ENCODE measurements around the gene UNC93A. TPM values are rescaled to one million over a fixed set of nuclear protein-coding genes. Genes with fewer than 3 reads are reported as not detected.
"Not testable (repeated sequence)": the region's sequence is repeated elsewhere in the genome, so short reads cannot be mapped to it uniquely, and the experiment has no call there.

UNC93A gene
- total RNA-seq, 4 donors from 2014 or later = not detected

DNA sequence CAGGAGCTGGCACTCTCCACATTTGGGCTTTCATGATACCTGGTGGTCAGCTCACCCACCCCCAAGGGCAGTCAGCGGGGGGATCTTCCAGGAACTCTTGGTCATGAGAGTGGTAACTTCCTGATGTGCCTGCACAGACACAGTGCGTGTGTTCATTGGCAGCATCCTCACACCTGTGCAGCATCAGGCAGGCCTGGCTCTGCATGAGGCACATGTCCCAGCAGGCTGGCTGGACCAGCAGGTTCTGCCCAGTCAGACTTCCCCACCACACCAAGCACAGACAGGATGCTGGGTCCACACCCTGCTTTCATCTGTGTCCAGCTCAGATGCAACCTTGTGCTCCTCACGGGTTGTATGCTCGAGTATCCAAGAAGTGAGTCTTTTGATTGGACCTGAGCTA, 15.7 kb upstream of the UNC93A start:
- Histone ChIP-seq H3K36me3 (no peaks in the 10 kb centered on the region), H3K4me1 (no peaks in the 10 kb centered on the region), H3K27ac (no peak overlapping the region), H3K9me3 (no peaks in the 10 kb centered on the region), H3K27me3 (no peaks in the 10 kb centered on the region), H3K4me3 (replicated peaks in 1 of 3) (no peak overlapping the region)
- intact Hi-C loops (cut with DNase I) = no loop called here
- TF ChIP-seq, protein P1, sequence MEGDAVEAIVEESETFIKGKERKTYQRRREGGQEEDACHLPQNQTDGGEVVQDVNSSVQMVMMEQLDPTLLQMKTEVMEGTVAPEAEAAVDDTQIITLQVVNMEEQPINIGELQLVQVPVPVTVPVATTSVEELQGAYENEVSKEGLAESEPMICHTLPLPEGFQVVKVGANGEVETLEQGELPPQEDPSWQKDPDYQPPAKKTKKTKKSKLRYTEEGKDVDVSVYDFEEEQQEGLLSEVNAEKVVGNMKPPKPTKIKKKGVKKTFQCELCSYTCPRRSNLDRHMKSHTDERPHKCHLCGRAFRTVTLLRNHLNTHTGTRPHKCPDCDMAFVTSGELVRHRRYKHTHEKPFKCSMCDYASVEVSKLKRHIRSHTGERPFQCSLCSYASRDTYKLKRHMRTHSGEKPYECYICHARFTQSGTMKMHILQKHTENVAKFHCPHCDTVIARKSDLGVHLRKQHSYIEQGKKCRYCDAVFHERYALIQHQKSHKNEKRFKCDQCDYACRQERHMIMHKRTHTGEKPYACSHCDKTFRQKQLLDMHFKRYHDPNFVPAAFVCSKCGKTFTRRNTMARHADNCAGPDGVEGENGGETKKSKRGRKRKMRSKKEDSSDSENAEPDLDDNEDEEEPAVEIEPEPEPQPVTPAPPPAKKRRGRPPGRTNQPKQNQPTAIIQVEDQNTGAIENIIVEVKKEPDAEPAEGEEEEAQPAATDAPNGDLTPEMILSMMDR (IDR thresholded peaks at IDR 0.05) = no peak
- no peak for TF ChIP-seq POLR2A (IDR thresholded peaks at IDR 0.05)
- 83 to 86% methylated on average over 4 of the region's 4 CpGs for WGBS, 2 donors
- no peak for DNase-seq

DNA sequence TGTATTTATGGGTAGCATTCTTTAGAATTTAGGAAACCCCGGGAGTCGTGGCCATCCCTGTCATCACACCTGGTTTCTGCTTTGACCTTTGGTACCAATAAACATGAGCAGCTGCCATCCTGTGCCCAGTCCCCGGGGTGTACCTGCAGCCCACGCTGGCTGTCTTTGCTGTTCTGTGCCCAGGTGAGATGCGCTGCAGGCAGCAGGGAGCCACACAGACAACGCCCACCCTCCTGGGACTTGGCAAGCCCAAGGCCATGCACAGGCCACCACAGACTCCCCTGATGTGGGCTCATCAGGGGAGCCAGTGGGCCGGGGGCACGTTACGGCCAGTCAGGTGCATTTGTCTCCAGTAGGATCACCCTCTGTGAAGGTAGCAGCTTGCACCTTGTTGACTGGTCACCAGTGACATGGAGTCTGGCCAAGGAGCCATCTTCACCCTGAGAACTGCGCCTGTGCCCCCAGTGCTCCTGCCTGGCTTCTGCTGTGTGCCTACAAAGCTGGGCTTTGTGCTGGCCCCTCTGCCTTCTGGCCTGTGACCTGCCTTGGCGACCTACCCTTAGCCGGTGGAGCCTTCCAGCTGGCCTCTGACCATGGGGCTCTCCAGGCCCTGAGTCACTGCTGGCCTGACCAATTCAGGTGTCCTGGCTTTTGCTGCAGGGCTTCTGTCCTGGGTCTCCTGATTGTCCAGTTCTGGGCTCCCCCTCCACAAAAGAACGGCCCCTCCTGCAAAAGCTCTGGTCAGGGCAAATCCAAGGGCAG, 14.2 kb upstream of the UNC93A start:
- no peaks in the 10 kb centered on the region for H3K27me3 ChIP-seq
- H3K4me1 ChIP-seq = no peaks in the 10 kb centered on the region
- H3K27ac ChIP-seq = no peak overlapping the region
- H3K9me3 ChIP-seq = no peaks in the 10 kb centered on the region
- no peak overlapping the region for H3K4me3 ChIP-seq (replicated peaks in 1 of 3)
- H3K36me3 ChIP-seq = no peaks in the 10 kb centered on the region
- intact Hi-C loops (cut with DNase I) = no loop called here
- DNase-seq = no peak
- no peak for TF ChIP-seq POLR2A (IDR thresholded peaks at IDR 0.05)
- TF ChIP-seq, protein P1 (IDR thresholded peaks at IDR 0.05) = no peak
- 74 to 86% methylated on average over 10 to 13 of the region's 13 CpGs for WGBS, 2 donors

DNA sequence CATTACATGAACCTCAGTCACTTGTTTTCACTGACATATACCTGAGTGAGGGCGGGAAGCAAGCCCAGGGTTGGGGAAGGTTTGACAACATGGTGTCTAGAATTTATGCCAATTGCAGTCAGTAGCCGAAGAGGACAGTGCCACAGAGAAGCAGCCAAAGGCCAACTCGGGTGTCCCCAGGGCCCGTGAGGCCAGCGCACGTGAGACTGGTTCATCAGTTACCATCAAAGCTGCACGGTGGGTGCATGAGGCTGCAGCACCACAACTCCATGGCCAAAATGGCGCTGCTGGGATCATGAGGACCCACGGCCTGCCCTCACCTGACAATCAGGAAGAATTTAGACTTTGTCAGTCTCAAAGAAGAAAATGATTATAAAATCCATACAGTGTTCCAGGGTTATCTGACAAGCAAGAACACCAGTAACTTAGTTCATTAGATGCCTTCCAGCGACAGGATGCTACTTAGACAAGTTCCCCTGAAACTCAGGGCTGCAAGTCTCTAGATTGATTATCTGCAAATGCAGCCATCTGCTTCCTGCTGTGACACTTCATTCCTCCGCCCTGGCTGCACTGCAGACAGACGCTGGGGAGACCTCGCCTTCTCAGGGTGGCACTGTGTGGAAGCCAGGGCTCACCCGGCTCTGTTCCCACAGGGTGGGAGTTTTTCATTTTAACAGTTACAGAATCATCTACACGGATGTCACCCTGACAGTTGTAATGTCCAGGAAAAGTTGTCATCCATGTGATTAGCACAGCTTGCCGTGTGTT, 12.8 kb upstream of the UNC93A start:
- H3K4me1 ChIP-seq; intact Hi-C loops (cut with DNase I); H3K4me3 ChIP-seq (replicated peaks in 1 of 3); H3K27me3 ChIP-seq; H3K27ac ChIP-seq; H3K36me3 ChIP-seq; DNase-seq; H3K9me3 ChIP-seq: not testable (repeated sequence)
- WGBS, 2 donors = 74 to 80% methylated on average over 11 to 13 of the region's 16 CpGs

DNA sequence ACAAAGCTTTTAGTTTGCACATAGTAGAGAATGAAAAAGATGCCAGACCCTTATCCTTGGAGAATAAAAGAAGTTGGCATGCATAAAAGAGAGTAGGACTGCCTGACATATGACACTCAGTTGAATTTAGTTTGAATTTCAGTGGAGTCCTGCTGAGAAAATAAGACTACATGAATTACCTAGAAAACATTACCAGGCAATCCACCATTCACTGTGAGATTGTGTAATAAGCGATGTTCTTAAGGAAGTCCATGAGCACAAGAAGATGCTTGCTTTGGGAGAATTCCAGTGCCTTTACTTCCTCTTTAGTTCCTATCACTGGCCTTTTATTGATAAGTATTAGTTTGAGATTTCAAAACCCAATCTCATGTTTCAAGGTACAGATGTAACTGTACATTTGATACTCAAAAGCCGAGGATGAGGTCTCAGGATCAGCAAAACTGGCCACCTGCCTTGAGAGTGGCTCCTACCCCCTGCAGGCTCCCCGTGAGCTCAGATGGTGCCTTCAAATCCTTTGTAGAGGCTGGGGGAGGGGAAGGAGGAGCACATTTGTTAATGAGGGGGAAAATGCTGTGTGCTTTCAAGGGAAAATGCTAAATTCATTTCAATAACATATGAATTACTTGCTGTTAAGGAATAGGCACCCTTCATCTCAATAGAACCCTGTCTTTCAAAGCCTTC, 11.2 kb upstream of the UNC93A start:
- Histone ChIP-seq H3K4me1 (no peaks in the 10 kb centered on the region), H3K36me3 (no peaks in the 10 kb centered on the region), H3K27ac (no peak overlapping the region), H3K27me3 (no peaks in the 10 kb centered on the region), H3K4me3 (replicated peaks in 1 of 3) (no peak overlapping the region), H3K9me3 (no peaks in the 10 kb centered on the region)
- no peak for TF ChIP-seq POLR2A (IDR thresholded peaks at IDR 0.05)
- TF ChIP-seq, protein P1 (IDR thresholded peaks at IDR 0.05) = no peak
- intact Hi-C loops (cut with DNase I) = no loop called here
- DNase-seq = no peak
- 82 to 84% methylated on average over 3 of the region's 3 CpGs for WGBS, 2 donors

DNA sequence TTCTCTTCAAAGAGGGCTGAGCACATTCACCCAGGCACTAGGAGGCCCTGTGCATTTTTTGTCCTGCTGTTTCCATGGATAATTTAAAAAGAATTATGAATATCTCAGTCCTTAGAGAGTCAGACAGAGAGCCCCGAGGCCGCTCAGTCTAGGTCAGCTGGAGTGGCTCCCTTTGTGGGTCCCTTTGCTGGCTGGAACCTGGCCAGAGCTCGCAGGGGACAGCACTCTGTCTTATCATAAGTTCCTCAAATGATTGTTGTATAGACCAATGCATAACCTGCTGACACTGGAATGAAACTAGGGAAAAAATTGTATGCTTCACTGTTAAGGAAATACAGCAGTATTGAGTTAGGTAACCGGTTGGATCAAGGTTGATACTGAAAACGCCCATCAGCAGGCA, 10.6 kb upstream of the UNC93A start:
- 67 to 71% methylated on average over 5 of the region's 5 CpGs for WGBS, 2 donors
- H3K36me3 ChIP-seq; H3K4me1 ChIP-seq; H3K27ac ChIP-seq; H3K27me3 ChIP-seq; H3K9me3 ChIP-seq; H3K4me3 ChIP-seq (replicated peaks in 1 of 3); DNase-seq; intact Hi-C loops (cut with DNase I): not testable (repeated sequence)

DNA sequence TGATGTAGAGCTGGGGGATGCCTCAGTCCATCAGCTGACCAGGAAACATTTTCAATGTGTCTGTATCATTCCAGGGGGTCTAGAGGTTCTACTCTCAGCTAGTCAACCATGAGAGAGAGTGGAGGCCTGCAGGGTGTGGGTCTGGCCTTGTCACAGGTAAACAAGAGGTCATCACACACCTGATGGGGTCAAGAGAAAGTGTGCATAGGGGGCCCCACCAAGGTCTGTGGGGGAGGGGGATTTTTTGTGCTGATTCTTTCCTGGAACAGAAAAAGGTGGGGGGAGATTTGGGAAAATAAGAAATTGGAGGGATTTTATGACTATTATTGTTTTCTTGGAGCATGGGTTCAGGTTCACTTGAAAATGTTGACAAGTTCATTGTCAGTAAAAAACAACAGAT, 8.9 kb upstream of the UNC93A start:
- intact Hi-C loops (cut with DNase I) = no loop called here
- no peaks in the 10 kb centered on the region for H3K36me3 ChIP-seq
- H3K27ac ChIP-seq = no peak overlapping the region
- no peak overlapping the region for H3K4me3 ChIP-seq (replicated peaks in 1 of 3)
- no peaks in the 10 kb centered on the region for H3K9me3 ChIP-seq
- H3K27me3 ChIP-seq = no peaks in the 10 kb centered on the region
- TF ChIP-seq, protein P1 (IDR thresholded peaks at IDR 0.05) = no peak
- no peak for TF ChIP-seq POLR2A (IDR thresholded peaks at IDR 0.05)
- no peaks in the 10 kb centered on the region for H3K4me1 ChIP-seq
- no peak for DNase-seq

DNA sequence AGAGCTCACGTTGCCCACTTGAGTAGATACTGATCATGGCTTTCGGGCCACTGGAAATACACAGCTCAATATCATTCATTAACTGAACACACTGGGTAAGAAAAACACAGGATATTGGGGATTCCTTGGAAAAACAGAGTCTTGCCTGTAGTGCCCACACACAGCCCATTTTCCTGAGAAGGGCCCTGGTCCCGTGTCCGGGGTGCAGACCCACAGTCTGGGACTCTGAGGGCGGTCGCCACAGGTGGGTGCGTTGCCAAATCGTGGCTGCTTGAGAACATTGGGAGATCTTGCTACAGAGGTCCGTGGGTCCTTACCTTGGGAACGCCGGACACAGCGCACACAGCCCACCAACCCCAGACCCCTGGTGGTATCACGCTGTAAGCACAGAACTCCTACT, 6.5 kb upstream of the UNC93A start:
- DNase-seq; H3K36me3 ChIP-seq; H3K4me1 ChIP-seq; H3K9me3 ChIP-seq; H3K27me3 ChIP-seq; H3K27ac ChIP-seq; H3K4me3 ChIP-seq (replicated peaks in 1 of 3); intact Hi-C loops (cut with DNase I): not testable (repeated sequence)
- WGBS, 2 donors = 50 to 95% methylated on average over 2 to 11 of the region's 13 CpGs
